ENCODE data around the gene GMPR2.
A peak's percentile ranks its signal among the peaks of the same experiment; 100 is the strongest.
"Not testable (repeated sequence)": the region's sequence is repeated elsewhere in the genome, so short reads cannot be mapped to it uniquely, and the experiment has no call there.

The GMPR2 gene

GRCh38 chr14:24228902-24229301 is 3.8 kb upstream of the GMPR2 start:
- no peak for DNase-seq (ENCODE audit: low read depth, low spot score)

GRCh38 chr14:24231263-24232120 is 1.2 kb upstream of the GMPR2 start:
- DNase-seq (ENCODE audit: low read depth, low spot score), result no peak

- peak; percentile 85 for DNase-seq (ENCODE audit: low read depth, low spot score)
These were observed 546 bp upstream of the GMPR2 start, which contains the start of gene NEDD8 for GRCh38 chr14:24232121-24232644. NEDD8 (minus strand) TSS chr14:24232367; CDS start chr14:24232267, 100 bp downstream.

GRCh38 chr14:24233538-24233866 is 773 bp downstream of the GMPR2 start:
- DNase-seq (ENCODE audit: low read depth, low spot score), result no peak

GRCh38 chr14:24234095-24235005 is 1.6 kb downstream of the GMPR2 start:
- no peak for DNase-seq (ENCODE audit: low read depth, low spot score)

GRCh38 chr14:24235804-24236688 is 3.3 kb downstream of the GMPR2 start:
- no peak for DNase-seq (ENCODE audit: low read depth, low spot score)

GRCh38 chr14:24236689-24237462 is 4.1 kb downstream of the GMPR2 start:
- DNase-seq (ENCODE audit: low read depth, low spot score), result no peak

- DNase-seq (ENCODE audit: low read depth, low spot score), result no peak
These were observed 4.8 kb downstream of the GMPR2 start for GRCh38 chr14:24237463-24237955.

- no peak for DNase-seq (ENCODE audit: low read depth, low spot score)
These were observed 5.4 kb downstream of the GMPR2 start for GRCh38 chr14:24238123-24238522.

GRCh38 chr14:24238527-24239037 is 5.9 kb downstream of the GMPR2 start:
- no peak for DNase-seq (ENCODE audit: low read depth, low spot score)

- DNase-seq (ENCODE audit: low read depth, low spot score), result no peak
These were observed 7.6 kb downstream of the GMPR2 start for GRCh38 chr14:24240110-24240918.

- DNase-seq (ENCODE audit: low read depth, low spot score), result no peak
These were observed 9.2 kb downstream of the GMPR2 start for GRCh38 chr14:24241829-24242443.

- no peak for DNase-seq (ENCODE audit: low read depth, low spot score)
These were observed 10.7 kb downstream of the GMPR2 start for GRCh38 chr14:24243336-24243836.

GRCh38 chr14:24245350-24245749 is 12.6 kb downstream of the GMPR2 start:
- not testable (repeated sequence) for DNase-seq (ENCODE audit: low read depth, low spot score)

GRCh38 chr14:24246765-24247212 is 14.1 kb downstream of the GMPR2 start:
- no peak for DNase-seq (ENCODE audit: low read depth, low spot score)

GRCh38 chr14:24247422-24247821 is 14.7 kb downstream of the GMPR2 start:
- no peak for DNase-seq (ENCODE audit: low read depth, low spot score)

- DNase-seq (ENCODE audit: low read depth, low spot score), result no peak
These were observed 16.7 kb downstream of the GMPR2 start for GRCh38 chr14:24249230-24250021.

- no peak for DNase-seq (ENCODE audit: low read depth, low spot score)
These were observed 17.6 kb downstream of the GMPR2 start for GRCh38 chr14:24250354-24250753.

Data from smooth muscle cell of the brain vasculature (primary cell).